ENCODE measurements around the gene CELSR2. TPM values are rescaled to one million over a fixed set of nuclear protein-coding genes. Genes with fewer than 3 reads are reported as not detected.
"Not testable (repeated sequence)": the region's sequence is repeated elsewhere in the genome, so short reads cannot be mapped to it uniquely, and the experiment has no call there.

Gene CELSR2
- total and polyA plus RNA-seq, 7 donors = 0.69 to 12.5 (median 6.9) TPM

GRCh38 chr1:109301874-109302273 lies 52.5 kb downstream of the CELSR2 start:
- Histone ChIP-seq H3K27ac (no peak overlapping the region), H3K4me1 (peaks cover 13% of the 10 kb centered on the region), H3K27me3 (ENCODE audit: insufficient read depth in 3 of 3, low read length in 2 of 3) (no peaks in the 10 kb centered on the region), H3K36me3 (ENCODE audit: insufficient read depth in 1 of 2, low read depth in 1 of 2) (no peaks in the 10 kb centered on the region), H3K9me3 (no peaks in the 10 kb centered on the region), H3K4me3 (no peak overlapping the region)
- intact Hi-C loops (cut with DNase I) = no loop called here
- 86 to 90% (median 87%) methylated on average over 5 of the region's 5 CpGs for WGBS, 3 donors
- no peak for TF ChIP-seq CTCF (IDR thresholded peaks at IDR 0.05)
- no peak for ATAC-seq
- no peak for DNase-seq

- TF ChIP-seq CTCF (IDR thresholded peaks at IDR 0.05) = no peak
- peak in 3 of 4 donors; percentile 18 to 27 (median 21) for ATAC-seq
- WGBS, 3 donors = 26 to 38% (median 27%) methylated on average over 8 of the region's 8 CpGs
- Histone ChIP-seq H3K27me3 (ENCODE audit: insufficient read depth in 3 of 3, low read length in 2 of 3) (no peaks in the 10 kb centered on the region), H3K36me3 (ENCODE audit: insufficient read depth in 1 of 2, low read depth in 1 of 2) (peaks cover 0 to 10% of the 10 kb centered on the region in 2 donors), H3K4me1 (peaks cover 13% of the 10 kb centered on the region), H3K9me3 (no peaks in the 10 kb centered on the region), H3K27ac (no peak overlapping the region), H3K4me3 (no peak overlapping the region)
- intact Hi-C loops (cut with DNase I) = no loop called here
- DNase-seq = no peak
Observed at GRCh38 chr1:109304226-109304920, 55.0 kb downstream of the CELSR2 start.

GRCh38 chr1:109305991-109306390 lies 56.7 kb downstream of the CELSR2 start:
- ATAC-seq; H3K9me3 ChIP-seq; intact Hi-C loops (cut with DNase I); H3K4me3 ChIP-seq; DNase-seq; H3K27me3 ChIP-seq (ENCODE audit: insufficient read depth in 3 of 3, low read length in 2 of 3); H3K27ac ChIP-seq: not testable (repeated sequence)
- Histone ChIP-seq H3K36me3 (ENCODE audit: insufficient read depth in 1 of 2, low read depth in 1 of 2) (peaks cover 0 to 24% of the 10 kb centered on the region in 2 donors), H3K4me1 (peaks cover 11% of the 10 kb centered on the region)
- WGBS, 3 donors = 54 to 56% (median 55%) methylated on average over 10 of the region's 10 CpGs

- H3K27ac ChIP-seq = peak within 1 kb of the TSS; percentile 36
- peaks cover 11% of the 10 kb centered on the region for H3K4me1 ChIP-seq
- H3K9me3 ChIP-seq = no peaks in the 10 kb centered on the region
- no peak within 1 kb of the TSS for H3K4me3 ChIP-seq
- TF ChIP-seq CTCF (IDR thresholded peaks at IDR 0.05) = no peak
- ATAC-seq = peak; percentile 13 to 34 (median 19)
- H3K27me3 ChIP-seq (ENCODE audit: insufficient read depth in 3 of 3, low read length in 2 of 3) = no peaks in the 10 kb centered on the region
- intact Hi-C loops (cut with DNase I) = no loop called here
- H3K36me3 ChIP-seq (ENCODE audit: insufficient read depth in 1 of 2, low read depth in 1 of 2) = peaks cover 0 to 33% of the 10 kb centered on the region in 2 donors
- 38 to 52% (median 41%) methylated on average over 7 of the region's 7 CpGs for WGBS, 3 donors
- no peak for DNase-seq
Observed at GRCh38 chr1:109306832-109307273, 57.5 kb downstream of the CELSR2 start, which contains the start of gene MYBPHL. Gene MYBPHL (minus strand): TSS chr1:109307011. CDS start chr1:109306991, 20 bp downstream.

- 39 to 51% (median 42%) methylated on average over 14 of the region's 14 CpGs for WGBS, 3 donors
- H3K4me3 ChIP-seq = no peak overlapping the region
- no peaks in the 10 kb centered on the region for H3K27me3 ChIP-seq (ENCODE audit: insufficient read depth in 3 of 3, low read length in 2 of 3)
- peaks cover 11% of the 10 kb centered on the region for H3K4me1 ChIP-seq
- intact Hi-C loops (cut with DNase I) = no loop called here
- peak; percentile 46 to 71 (median 64) for ATAC-seq
- H3K9me3 ChIP-seq = no peaks in the 10 kb centered on the region
- peak in 1 of 2 donors; percentile 76 for DNase-seq
- TF ChIP-seq CTCF (IDR thresholded peaks at IDR 0.05) = no peak
- H3K36me3 ChIP-seq (ENCODE audit: insufficient read depth in 1 of 2, low read depth in 1 of 2) = peaks cover 0 to 39% of the 10 kb centered on the region in 2 donors
- H3K27ac ChIP-seq = peak overlapping the region; percentile 36
Observed at GRCh38 chr1:109307274-109308021, 58.1 kb downstream of the CELSR2 start.
